ENCODE data around the gene GRB10.
"Not testable (repeated sequence)": the region's sequence is repeated elsewhere in the genome, so short reads cannot be mapped to it uniquely, and the experiment has no call there.

GRB10 gene

DNA sequence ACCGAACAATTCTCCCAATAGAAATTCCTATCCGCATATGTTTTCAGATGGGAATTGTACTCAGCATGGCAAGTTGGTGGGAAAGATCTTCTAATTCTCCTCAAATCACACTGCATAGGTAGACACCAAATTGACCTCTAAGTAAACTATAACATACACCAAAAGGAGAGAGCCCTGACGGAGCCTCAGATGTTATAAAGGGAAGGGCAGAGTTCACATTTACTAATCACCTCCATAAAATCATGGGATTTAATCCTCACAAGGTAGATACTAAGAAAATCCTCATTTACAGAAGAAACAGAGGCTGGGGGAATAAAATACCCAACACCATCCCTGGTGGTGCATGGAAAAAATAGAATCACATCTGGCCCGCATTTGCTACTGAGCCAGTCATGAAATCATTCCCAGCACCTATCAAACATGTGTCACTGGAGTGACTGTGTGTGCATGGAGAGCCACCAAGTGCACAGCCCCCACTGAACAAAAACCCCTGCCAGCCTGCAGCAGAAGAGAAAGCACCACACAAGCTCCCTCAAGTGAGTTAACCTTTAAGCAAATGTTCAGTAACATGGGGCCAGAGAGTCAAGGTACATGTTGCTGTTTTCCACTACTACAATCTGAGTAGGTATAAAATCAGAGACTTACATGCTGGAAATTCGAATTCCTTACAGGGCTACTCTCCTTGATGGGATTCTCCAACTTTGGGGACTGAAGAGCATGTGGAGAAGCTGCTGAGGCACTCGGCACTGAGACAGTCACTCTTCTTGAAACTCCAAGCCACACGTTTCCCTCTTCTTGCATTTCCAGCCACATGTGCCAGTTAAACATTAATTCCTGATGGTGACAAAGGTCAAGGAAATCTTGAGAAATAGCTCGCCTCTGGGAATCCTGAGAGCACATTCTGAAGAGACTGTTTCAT, 217.8 kb downstream of the GRB10 start, which contains the start of gene DDC:
DDC (minus strand) TSS at position 766 of the 919 bp plus-strand sequence. CDS start 21,320 bp downstream, outside the sequence.
- DNase-seq: no peak

DNA sequence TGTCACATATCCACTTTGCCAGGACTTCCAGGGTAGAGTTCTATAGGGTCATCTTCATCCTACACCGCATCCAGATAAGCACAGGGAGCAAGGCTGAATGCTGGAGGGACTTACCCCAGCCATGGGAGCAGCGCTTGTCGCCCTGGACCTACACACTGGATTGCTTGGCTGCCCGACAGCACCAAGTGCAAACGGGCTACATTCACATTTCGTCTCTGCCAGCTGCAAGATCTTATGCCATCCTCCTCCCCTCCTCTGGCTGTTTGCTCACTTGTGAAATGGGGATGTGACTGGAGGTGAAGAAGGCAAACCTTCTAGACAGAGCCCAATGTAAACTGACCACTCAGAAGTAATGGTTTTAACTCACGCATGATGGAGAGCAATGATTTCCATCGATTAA, 218.5 kb downstream of the GRB10 start:
- DNase-seq: no peak

GRCh38 chr7:50562136-50562535, 220.6 kb downstream of the GRB10 start:
- DNase-seq: no peak

GRCh38 chr7:50560865-50561351, 221.8 kb downstream of the GRB10 start:
- no peak for DNase-seq

DNA sequence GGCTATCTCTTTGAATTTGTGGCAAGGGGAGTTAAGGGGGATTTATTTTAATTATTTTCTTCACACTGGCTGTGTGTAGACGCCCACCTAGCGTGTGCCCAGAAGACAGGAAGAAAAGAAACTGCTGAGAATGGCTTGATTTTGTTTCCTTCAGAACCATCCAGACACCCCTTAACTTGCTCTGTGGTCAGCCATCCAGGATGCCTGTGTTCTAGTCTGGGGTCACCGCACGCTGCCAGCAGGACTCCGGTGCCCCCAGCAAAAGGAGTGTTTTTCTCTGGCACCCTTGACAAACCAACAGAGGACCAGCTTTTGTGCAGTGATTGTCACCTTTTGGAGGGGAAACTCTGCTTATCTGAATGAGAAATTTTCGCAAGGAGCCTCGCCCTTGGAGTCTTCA, 222.8 kb downstream of the GRB10 start:
- no peak for DNase-seq

DNA sequence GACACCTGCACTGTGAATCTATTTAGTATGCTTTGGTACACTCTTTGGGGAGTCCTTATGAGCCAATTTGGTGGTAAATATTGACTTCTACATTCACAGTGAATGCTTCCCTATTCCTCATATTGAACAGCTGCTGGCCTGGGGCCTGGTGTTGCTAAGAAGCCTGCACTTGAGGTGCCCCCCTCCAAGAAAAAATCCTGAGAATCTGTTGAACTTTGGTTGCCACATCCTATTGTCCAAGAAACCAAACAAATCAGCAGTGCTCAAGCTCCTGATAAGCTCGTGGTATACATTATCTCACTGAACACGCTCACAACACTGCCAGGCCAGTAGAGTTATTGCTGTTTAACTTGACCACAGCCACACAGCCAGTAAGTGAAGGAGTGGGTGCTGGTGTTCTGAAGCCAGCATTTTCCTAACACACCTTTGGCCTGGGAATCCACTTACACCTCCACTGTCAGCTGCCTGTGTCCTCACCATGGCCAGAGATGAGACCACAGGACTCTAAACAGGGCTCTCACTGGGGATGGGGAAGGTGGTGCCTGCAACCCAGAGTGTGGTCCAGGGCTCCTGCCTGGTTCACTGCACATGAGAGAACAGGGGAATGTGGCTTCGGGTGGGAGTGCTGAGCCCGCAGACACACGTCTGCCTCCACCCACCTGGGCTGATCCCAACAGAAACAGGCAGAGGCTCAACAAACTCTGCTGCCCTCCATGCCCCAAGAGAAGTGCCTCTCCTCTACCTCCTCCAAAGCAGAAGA, 224.2 kb downstream of the GRB10 start:
- no peak for DNase-seq

DNA sequence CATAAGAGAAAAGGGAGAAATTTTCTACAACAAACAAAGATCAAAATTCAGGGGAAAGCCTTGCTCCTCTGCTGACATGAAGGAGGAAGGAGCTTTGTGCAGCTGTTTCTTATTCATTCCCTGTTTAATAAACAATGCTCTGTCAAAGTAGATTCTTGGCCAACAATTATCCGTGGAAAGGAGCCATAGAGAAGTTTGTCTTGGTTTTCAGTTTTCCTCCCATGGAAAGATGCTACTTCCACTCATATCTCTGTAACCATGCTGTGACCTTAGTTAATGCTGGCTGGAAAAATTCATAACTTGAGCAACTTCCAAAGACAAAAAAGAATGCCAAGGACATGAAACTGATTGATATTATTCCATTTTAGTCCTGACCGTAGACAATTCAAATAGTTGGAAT, 225.6 kb downstream of the GRB10 start:
- no peak for DNase-seq

GRCh38 chr7:50556247-50556991, 226.3 kb downstream of the GRB10 start:
- DNase-seq: no peak

DNA sequence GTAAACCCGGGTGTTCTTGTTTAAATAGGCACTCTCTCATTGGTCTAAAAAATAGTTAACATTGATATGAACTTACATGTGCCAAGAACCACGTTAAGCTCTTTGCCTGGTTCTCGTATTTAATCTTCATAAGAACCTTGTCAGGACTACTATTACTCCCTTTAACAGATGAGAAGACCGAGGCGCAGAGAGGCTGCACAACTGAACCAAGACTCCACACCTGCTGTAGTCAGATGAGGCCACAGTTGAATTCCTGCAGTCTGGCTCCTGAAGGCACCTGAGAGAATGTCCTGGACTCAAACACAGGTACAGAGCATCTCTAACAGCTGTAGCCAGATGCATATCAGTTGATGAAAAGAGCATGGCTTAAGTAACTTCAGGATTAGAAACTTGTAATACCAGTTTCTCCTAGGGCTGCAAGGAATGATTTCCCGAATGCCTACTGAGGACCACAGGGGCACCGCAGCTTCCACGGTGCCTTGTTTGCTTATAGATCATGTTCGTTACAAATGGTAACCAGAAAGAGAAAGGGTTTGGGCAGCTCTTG, 227.0 kb downstream of the GRB10 start:
- DNase-seq: no peak

DNA sequence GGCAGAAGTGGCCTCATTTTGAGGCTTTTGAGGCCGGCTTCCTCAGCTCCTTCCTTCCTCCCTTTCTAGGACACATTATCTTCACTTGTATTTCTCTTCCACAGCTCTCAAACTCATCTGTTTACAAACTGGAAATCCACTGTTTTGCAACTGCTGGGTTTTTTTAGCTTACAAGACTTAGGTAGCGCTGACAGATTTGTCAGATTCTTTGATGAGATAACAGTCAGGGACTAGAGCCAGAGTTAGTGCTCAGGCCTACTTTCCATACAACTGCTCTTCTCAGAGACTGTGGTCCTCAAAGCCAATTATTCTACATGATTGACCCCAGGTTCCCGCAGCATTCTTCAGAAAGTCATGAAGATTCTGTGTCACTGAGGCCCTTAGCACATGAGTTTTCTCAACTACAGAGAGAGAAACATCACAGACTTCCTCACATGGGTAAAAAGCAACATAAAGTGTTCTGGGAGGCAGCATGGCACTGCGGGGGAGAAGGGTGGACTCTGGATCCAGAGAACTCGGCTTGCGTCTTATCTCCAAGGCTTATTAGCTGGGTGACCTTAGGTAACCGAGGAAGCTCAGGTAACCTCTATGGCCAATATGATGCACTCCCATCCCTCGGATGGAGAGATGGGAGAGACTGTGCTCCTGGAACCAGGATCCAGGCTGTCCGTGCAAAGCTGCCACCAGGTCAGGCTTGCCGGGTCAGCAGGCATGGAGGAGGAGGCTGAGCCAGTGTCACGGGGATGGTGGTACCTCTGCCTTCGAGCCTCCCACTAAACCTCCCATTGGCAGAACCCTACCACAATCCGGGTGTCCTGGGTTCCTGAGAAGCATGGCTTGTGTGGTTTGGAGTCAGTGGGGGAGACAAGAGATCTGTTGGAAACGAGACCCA, 228.0 kb downstream of the GRB10 start:
- DNase-seq: no peak

- DNase-seq: no peak
Observed at GRCh38 chr7:50553973-50554372, 228.7 kb downstream of the GRB10 start.

- DNase-seq: no peak
Observed at GRCh38 chr7:50552921-50553320, 229.8 kb downstream of the GRB10 start.

GRCh38 chr7:50552139-50552538, 230.6 kb downstream of the GRB10 start:
- DNase-seq: no peak

DNA sequence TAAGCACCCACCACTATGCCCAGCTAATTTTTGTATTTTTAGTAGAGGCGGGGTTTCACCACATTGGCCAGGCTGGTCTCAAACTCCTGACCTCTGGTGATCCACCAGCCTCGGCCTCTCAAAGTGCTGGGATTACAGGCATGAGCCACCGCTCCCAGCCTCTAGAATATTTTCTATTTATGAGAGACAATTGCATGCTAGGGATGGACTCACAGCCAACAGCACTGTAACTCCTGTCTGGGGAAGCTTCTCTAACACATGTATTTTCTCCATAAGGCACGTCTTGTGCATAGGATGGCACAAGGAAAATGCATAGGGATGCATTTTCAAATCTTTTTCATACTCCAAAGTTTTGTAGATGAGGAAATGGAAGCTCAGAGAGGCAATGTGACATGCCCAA, 237.1 kb downstream of the GRB10 start:
- not testable (repeated sequence) for DNase-seq

- DNase-seq: no peak
Observed at GRCh38 chr7:50544992-50545391, 237.7 kb downstream of the GRB10 start.

GRCh38 chr7:50543776-50544442, 238.8 kb downstream of the GRB10 start:
- no peak for DNase-seq

DNA sequence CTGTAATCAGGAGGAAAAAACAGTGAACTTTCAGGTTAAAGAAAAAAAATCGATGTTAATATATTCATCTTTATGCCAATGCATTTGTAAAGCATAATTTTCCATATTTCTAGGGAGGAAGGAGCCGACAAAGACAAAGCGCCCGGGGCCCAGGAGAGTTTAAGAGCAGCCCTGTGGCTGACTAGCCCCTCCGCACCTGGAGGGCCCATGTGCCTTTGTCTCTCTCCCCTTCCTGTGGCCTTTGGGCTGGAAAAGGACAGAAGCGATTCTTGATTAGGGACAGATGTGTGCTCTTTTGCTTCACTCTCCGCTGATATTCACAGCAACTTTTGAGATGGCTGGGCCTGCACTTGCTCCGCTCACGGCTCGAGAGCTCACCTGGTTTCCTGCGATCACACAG, 240.6 kb downstream of the GRB10 start:
- no peak for DNase-seq

GRCh38 chr7:50540785-50541579, 241.7 kb downstream of the GRB10 start:
- DNase-seq: no peak
